ENCODE data around the gene MATN3.

DNA sequence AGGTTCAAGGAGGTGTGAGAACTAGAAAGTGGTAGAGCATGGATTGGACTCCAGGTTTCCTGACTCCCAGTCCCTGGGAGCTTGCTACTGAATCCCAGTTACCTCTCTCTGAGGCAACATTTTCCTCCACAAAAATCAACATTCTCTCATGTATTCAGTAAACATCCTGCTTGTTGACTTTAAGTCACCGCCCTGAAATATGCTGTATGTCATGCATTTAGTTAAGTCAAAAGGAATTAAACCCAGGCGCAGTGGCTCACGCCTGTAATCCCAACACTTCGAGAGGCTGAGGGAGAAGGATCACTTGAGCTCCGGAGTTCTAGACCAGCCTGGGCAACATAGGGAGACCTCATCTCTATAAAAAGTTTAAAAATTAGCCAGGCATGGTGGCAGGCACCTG lies 3.8 kb downstream of the MATN3 start:
- TF ChIP-seq, protein P1, sequence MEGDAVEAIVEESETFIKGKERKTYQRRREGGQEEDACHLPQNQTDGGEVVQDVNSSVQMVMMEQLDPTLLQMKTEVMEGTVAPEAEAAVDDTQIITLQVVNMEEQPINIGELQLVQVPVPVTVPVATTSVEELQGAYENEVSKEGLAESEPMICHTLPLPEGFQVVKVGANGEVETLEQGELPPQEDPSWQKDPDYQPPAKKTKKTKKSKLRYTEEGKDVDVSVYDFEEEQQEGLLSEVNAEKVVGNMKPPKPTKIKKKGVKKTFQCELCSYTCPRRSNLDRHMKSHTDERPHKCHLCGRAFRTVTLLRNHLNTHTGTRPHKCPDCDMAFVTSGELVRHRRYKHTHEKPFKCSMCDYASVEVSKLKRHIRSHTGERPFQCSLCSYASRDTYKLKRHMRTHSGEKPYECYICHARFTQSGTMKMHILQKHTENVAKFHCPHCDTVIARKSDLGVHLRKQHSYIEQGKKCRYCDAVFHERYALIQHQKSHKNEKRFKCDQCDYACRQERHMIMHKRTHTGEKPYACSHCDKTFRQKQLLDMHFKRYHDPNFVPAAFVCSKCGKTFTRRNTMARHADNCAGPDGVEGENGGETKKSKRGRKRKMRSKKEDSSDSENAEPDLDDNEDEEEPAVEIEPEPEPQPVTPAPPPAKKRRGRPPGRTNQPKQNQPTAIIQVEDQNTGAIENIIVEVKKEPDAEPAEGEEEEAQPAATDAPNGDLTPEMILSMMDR (conservative IDR thresholded peaks at IDR 0.05 in 1 of 2, IDR thresholded peaks at IDR 0.05 in 1 of 2; ENCODE audit: extremely low read depth in 1 of 2, insufficient read depth in 1 of 2, low read depth in 1 of 2, low read length in 2 of 2) = no peak
- no peak for TF ChIP-seq EZH2 (IDR thresholded peaks at IDR 0.05; ENCODE audit: borderline replicate concordance, low read length)

Data from mammary epithelial cell (primary cell).